Endodermal cell (in vitro differentiated cells): ENCODE results near the gene TPD52L2. TPM values are rescaled to one million over a fixed set of nuclear protein-coding genes. Genes with fewer than 3 reads are reported as not detected.
A peak's percentile ranks its signal among the peaks of the same experiment; 100 is the strongest.
"Not testable (repeated sequence)": the region's sequence is repeated elsewhere in the genome, so short reads cannot be mapped to it uniquely, and the experiment has no call there.

Experiments used
- DNase-seq: peaks from one replicate; pipeline ENCODE4 v3.0.0-alpha.2; 2017
- H3K27ac ChIP-seq: 2 replicates; pipeline ENCODE4 v1.5.1; 2013; ENCODE audit warnings: mild to moderate bottlenecking, low read depth, low read length, moderate library complexity
- H3K27me3 ChIP-seq: 2 replicates; pipeline ENCODE4 v1.6.1; 2013; ENCODE audit warnings: mild to moderate bottlenecking, low read length, moderate library complexity; ENCODE audit not compliant: insufficient read depth, control insufficient read depth, poor library complexity, severe bottlenecking
- H3K36me3 ChIP-seq: 2 replicates; pipeline ENCODE4 v1.7.0; 2013; ENCODE audit warnings: mild to moderate bottlenecking, low read length, moderate library complexity; ENCODE audit not compliant: control insufficient read depth, insufficient read depth
- H3K4me1 ChIP-seq: one replicate; pipeline ENCODE4 v1.7.0; 2013; ENCODE audit warnings: low read length; ENCODE audit not compliant: control insufficient read depth, insufficient read depth
- H3K4me3 ChIP-seq: 2 replicates; pipeline ENCODE4 v1.5.1; 2013; ENCODE audit warnings: mild to moderate bottlenecking, low read length, moderate library complexity
- H3K9ac ChIP-seq: 2 replicates; pipeline ENCODE4 v1.6.1; 2013; ENCODE audit warnings: mild to moderate bottlenecking, low read length, moderate library complexity; ENCODE audit not compliant: poor library complexity, severe bottlenecking; ENCODE audit errors: extremely low read depth
- H3K9me3 ChIP-seq: 2 replicates; pipeline ENCODE4 v1.6.1; 2013; ENCODE audit warnings: mild to moderate bottlenecking, low read length, moderate library complexity; ENCODE audit not compliant: control insufficient read depth
- H3K27ac Mint-ChIP-seq: 2 replicates; pipeline ENCODE4 v1.8.0; 2020; ENCODE audit warnings: mixed read lengths
- H3K27me3 Mint-ChIP-seq: 2 replicates; pipeline ENCODE4 v1.8.0; 2021; ENCODE audit warnings: mild to moderate bottlenecking, mixed read lengths; ENCODE audit not compliant: insufficient read depth
- H3K36me3 Mint-ChIP-seq: 2 replicates; pipeline ENCODE4 v1.8.0; 2020; ENCODE audit warnings: low read depth, mixed read lengths
- H3K4me1 Mint-ChIP-seq: 2 replicates; pipeline ENCODE4 v1.8.0; 2020; ENCODE audit warnings: mixed read lengths
- H3K4me3 Mint-ChIP-seq: 2 replicates; pipeline ENCODE4 v1.8.0; 2020; ENCODE audit warnings: mild to moderate bottlenecking, moderate library complexity, mixed read lengths
- H3K9me3 Mint-ChIP-seq: 2 replicates; pipeline ENCODE4 v1.8.0; 2020; ENCODE audit warnings: mild to moderate bottlenecking, mixed read lengths
- CTCF ChIP-seq: fragments of 200-600 bp; sonication (generic); conservative IDR thresholded peaks from 2 replicates; pipeline ENCODE4 v1.5.0; 2021; ENCODE audit warnings: antibody characterized with exemption, mild to moderate bottlenecking
- WGBS, 2 experiments: methylation state at CpG; one replicate each; pipeline versions ENCODE4 v1.1.5 to v1.1.7; 2013; ENCODE audit warnings: missing lambda C conversion rate in 2 of 2, mixed read lengths in 1 of 2; ENCODE audit not compliant: insufficient coverage in 1 of 2, insufficient read length in 1 of 2; 5-methylcytosine and 5-hydroxymethylcytosine counted together
- total RNA-seq, 2 donors: library from RNA; stranded (reverse); fragmentation: NEBNext Ultra II Directional in 1 of 2; extraction: Animal tissue kit (Norgen Biotek cat#: 25700) in 1 of 2; gene quantifications; 2 replicates in 1 of 2; 3 replicates in 1 of 2; pipeline ENCODE4 v1.2.1, GENCODE V29; 2021

TPD52L2 gene
- total RNA-seq, 2 donors from 2014 or later, result 68.3 to 85.2 TPM

GRCh38 chr20:63926298-63926697 lies 61.2 kb downstream of the TPD52L2 start:
- H3K27me3 ChIP-seq, result no peaks in the 10 kb centered on the region
- Mint-ChIP-seq H3K27me3 (no peaks in the 10 kb centered on the region), H3K27ac (peak overlapping the region; percentile 84), H3K4me3 (no peak overlapping the region), H3K4me1 (peaks cover 13% of the 10 kb centered on the region), H3K9me3 (no peaks in the 10 kb centered on the region), H3K36me3 (peaks cover 50% of the 10 kb centered on the region)
- DNase-seq, result no peak
- no peaks in the 10 kb centered on the region for H3K9me3 ChIP-seq
- H3K4me3 ChIP-seq, result no peak overlapping the region
- H3K9ac ChIP-seq, result peak overlapping the region; percentile 31
- 93 to 94% methylated on average over 5 to 8 of the region's 8 CpGs for WGBS, 2 experiments
- no peak overlapping the region for H3K27ac ChIP-seq
- no peak for TF ChIP-seq CTCF
- H3K4me1 ChIP-seq, result peaks cover 4% of the 10 kb centered on the region
- H3K36me3 ChIP-seq, result peaks cover 35% of the 10 kb centered on the region

DNA sequence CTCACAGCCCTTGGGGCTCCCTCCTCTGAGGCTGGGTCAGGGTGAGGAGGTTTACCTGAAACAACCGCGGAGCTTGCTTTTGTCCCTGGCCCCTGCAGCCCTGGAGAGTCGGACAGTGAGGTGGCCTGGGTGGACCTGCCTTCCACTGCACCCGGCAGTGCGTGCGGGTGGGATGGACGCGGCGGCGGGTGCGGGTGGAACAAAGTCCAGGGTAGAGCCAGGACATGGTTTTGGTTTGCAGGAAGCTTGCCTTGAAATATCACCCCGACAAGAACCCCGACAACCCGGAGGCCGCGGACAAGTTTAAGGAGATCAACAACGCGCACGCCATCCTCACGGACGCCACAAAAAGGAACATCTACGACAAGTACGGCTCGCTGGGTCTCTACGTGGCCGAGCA lies 64.0 kb downstream of the TPD52L2 start:
- peaks cover 4% of the 10 kb centered on the region for H3K4me1 ChIP-seq
- no peaks in the 10 kb centered on the region for H3K9me3 ChIP-seq
- no peak for DNase-seq
- no peak overlapping the region for H3K27ac Mint-ChIP-seq
- 96 to 97% methylated on average over 22 to 26 of the region's 26 CpGs for WGBS, 2 experiments
- peaks cover 13% of the 10 kb centered on the region for H3K4me1 Mint-ChIP-seq
- TF ChIP-seq CTCF, result no peak
- H3K27me3 Mint-ChIP-seq, result no peaks in the 10 kb centered on the region
- H3K36me3 Mint-ChIP-seq, result peaks cover 63% of the 10 kb centered on the region
- no peak overlapping the region for H3K4me3 Mint-ChIP-seq
- H3K9me3 Mint-ChIP-seq, result no peaks in the 10 kb centered on the region
- H3K27ac ChIP-seq, result no peak overlapping the region
- no peak overlapping the region for H3K9ac ChIP-seq
- no peak overlapping the region for H3K4me3 ChIP-seq
- H3K36me3 ChIP-seq, result peaks cover 44% of the 10 kb centered on the region
- no peaks in the 10 kb centered on the region for H3K27me3 ChIP-seq

GRCh38 chr20:63929473-63929883 lies 64.4 kb downstream of the TPD52L2 start:
- H3K4me1 Mint-ChIP-seq, result peaks cover 13% of the 10 kb centered on the region
- not testable (repeated sequence) for DNase-seq, H3K4me3 Mint-ChIP-seq, H3K4me1 ChIP-seq, H3K27ac Mint-ChIP-seq, H3K4me3 ChIP-seq, H3K9ac ChIP-seq, H3K9me3 ChIP-seq, H3K9me3 Mint-ChIP-seq, H3K27me3 Mint-ChIP-seq, H3K27me3 ChIP-seq, H3K27ac ChIP-seq
- WGBS, 2 experiments, result 99% methylated on average over 31 of the region's 31 CpGs
- H3K36me3 Mint-ChIP-seq, result peaks cover 63% of the 10 kb centered on the region
- peaks cover 45% of the 10 kb centered on the region for H3K36me3 ChIP-seq

DNA sequence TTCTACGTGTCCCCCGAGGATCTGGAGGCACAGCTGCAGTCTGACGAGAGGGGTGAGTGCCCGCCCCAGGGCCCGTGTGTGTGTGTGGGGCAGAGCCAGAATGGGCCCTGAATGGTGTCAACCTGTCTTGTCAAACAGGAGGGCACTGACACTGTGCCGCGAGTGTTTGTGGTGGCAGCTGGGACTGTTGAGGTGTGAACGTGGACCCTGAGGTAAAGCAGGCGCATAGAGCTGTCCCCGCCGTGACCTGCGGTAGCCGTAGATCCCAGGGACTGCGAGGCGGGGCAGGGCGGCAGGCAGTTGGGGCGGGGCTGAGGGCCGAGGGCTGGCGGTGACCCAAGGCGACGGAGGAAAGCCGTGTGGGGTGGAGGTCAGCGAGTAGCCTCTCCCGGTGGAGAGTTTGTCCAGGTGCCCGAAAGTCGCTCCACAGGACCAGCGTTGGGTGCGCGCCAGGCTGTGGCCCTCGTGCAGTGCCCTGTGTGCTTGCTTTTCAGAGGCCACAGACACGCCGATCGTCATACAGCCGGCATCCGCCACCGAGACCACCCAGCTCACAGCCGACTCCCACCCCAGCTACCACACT lies 66.0 kb downstream of the TPD52L2 start:
- Mint-ChIP-seq H3K27me3 (no peaks in the 10 kb centered on the region), H3K4me3 (no peak overlapping the region), H3K36me3 (peaks cover 64% of the 10 kb centered on the region), H3K9me3 (no peaks in the 10 kb centered on the region), H3K4me1 (peaks cover 13% of the 10 kb centered on the region), H3K27ac (no peak overlapping the region)
- H3K9me3 ChIP-seq, result no peaks in the 10 kb centered on the region
- DNase-seq, result no peak
- peaks cover 56% of the 10 kb centered on the region for H3K36me3 ChIP-seq
- peaks cover 4% of the 10 kb centered on the region for H3K4me1 ChIP-seq
- H3K9ac ChIP-seq, result no peak overlapping the region
- WGBS, 2 experiments, result 95 to 98% methylated on average over 28 to 37 of the region's 37 CpGs
- H3K27me3 ChIP-seq, result no peaks in the 10 kb centered on the region
- no peak overlapping the region for H3K27ac ChIP-seq
- H3K4me3 ChIP-seq, result no peak overlapping the region
- no peak for TF ChIP-seq CTCF
